A673 (cell line): Measurements from ENCODE around the gene NCKAP5.

Source experiments
- EZH2 ChIP-seq: fragments of 200-600 bp; sonication (generic); IDR thresholded peaks from 2 replicates; pipeline ENCODE4 v1.6.1; 2017; ENCODE audit warnings: borderline replicate concordance, low read depth, mild to moderate bottlenecking, mixed read lengths, antibody characterized with exemption, low read length; ENCODE audit not compliant: poor library complexity, severe bottlenecking
- TF ChIP-seq, protein P1 (sequence below): fragments of 300-800, 200-600 bp; sonication (generic); conservative IDR thresholded peaks from 2 replicates; pipeline ENCODE4 v1.5.1; 2017; ENCODE audit warnings: low read depth, mild to moderate bottlenecking, antibody characterized with exemption, low read length, moderate library complexity, mixed read lengths

DNA sequence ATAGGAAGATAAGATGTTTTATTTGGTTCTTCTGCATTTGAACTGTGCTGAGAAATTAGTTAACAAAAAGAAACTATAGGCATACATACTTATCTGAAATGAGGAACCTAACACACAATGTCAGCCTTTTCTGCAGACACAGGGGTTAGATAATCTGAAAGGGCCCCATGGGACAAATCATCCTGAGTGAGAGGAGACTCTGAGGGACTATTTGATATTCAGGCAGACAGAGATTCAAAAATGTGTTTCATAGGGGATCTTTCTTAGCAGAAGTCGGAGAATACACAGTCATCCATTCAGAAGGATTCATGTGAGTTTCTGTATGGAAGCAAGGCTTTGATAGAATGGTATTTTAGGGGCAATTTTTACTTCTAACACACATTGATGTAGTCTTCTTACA, 79.1 kb downstream of the NCKAP5 start:
- TF ChIP-seq, protein P1, sequence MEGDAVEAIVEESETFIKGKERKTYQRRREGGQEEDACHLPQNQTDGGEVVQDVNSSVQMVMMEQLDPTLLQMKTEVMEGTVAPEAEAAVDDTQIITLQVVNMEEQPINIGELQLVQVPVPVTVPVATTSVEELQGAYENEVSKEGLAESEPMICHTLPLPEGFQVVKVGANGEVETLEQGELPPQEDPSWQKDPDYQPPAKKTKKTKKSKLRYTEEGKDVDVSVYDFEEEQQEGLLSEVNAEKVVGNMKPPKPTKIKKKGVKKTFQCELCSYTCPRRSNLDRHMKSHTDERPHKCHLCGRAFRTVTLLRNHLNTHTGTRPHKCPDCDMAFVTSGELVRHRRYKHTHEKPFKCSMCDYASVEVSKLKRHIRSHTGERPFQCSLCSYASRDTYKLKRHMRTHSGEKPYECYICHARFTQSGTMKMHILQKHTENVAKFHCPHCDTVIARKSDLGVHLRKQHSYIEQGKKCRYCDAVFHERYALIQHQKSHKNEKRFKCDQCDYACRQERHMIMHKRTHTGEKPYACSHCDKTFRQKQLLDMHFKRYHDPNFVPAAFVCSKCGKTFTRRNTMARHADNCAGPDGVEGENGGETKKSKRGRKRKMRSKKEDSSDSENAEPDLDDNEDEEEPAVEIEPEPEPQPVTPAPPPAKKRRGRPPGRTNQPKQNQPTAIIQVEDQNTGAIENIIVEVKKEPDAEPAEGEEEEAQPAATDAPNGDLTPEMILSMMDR: no peak
- no peak for TF ChIP-seq EZH2
